Measurements from ENCODE around the gene RPRD1B. TPM values are rescaled to one million over a fixed set of nuclear protein-coding genes. Genes with fewer than 3 reads are reported as not detected.

Gene RPRD1B
- total and polyA plus RNA-seq, 2 of the 8 experiments (the other 6 are each of a cell fraction or from before 2014, with no cell fraction given), result 10.3 to 20.9 TPM

DNA sequence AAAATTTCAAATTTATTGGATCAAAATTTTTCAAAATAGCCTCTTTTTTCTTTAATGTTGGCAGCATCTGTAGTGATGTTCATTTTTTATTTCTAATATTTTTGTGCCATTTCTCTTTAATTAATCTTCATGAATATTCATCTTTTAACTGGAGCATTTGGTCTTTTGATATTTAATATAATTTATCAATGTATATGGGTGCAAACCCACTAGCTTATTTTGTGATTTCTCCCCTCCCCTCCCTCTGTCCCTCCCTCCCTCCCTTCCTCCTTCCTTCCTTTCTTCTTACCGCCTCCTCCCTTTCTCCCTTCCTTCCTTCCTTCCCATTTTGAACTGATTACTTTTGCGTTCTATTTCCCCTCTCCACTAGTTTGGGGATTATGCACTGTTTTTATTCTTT is 82.3 kb downstream of the RPRD1B start:
- Histone ChIP-seq H3K9ac (replicated peaks in 1 of 4; ENCODE audit: extremely low read depth in 1 of 4, low read depth in 3 of 4, low read length in 3 of 4) (no peak overlapping the region), H4K20me1 (replicated peaks in 1 of 2; ENCODE audit: control insufficient read depth in 1 of 2, insufficient read depth in 2 of 2, low read length in 2 of 2) (no peaks in the 10 kb centered on the region), H2BK20ac (ENCODE audit: low read length) (no peak overlapping the region), H2BK120ac (replicated peaks; ENCODE audit: low read depth, low read length) (no peak overlapping the region), H2BK12ac (ENCODE audit: low read depth, low read length) (no peak overlapping the region), H3K79me2 (ENCODE audit: control insufficient read depth in 1 of 2, insufficient read depth in 2 of 2, low read length in 2 of 2) (no peaks in the 10 kb centered on the region), H3K23me2 (ENCODE audit: low read depth, low read length) (no peaks in the 10 kb centered on the region), H3K4me2 (ENCODE audit: insufficient read depth in 1 of 2, low read depth in 2 of 2, low read length in 2 of 2) (no peak overlapping the region), H3K18ac (ENCODE audit: extremely low read depth, low read length) (no peak overlapping the region), H3K36me3 (ENCODE audit: control insufficient read depth in 2 of 4, insufficient read depth in 4 of 4, low read length in 3 of 4) (no peaks in the 10 kb centered on the region), H3K56ac (replicated peaks; ENCODE audit: insufficient read length, low read depth, low read length) (no peak overlapping the region), H3K23ac (ENCODE audit: insufficient read length) (no peak overlapping the region), H3K14ac (ENCODE audit: insufficient read length) (no peak overlapping the region), H2AFZ (ENCODE audit: low read length) (no peak overlapping the region), H2BK15ac (ENCODE audit: low read length) (no peak overlapping the region), H3K79me1 (ENCODE audit: low read depth, low read length) (no peaks in the 10 kb centered on the region), H3K27me3 (replicated peaks in 1 of 4; ENCODE audit: control insufficient read depth in 3 of 4, extremely low read depth in 1 of 4, insufficient read depth in 3 of 4, low read length in 3 of 4) (no peaks in the 10 kb centered on the region), H4K8ac (ENCODE audit: extremely low read depth, insufficient read depth, low read length) (no peak overlapping the region), H2AK5ac (ENCODE audit: low read depth, low read length) (no peak overlapping the region), H3K9me3 (ENCODE audit: insufficient read depth in 2 of 2, low read depth in 1 of 2, low read length in 1 of 2) (no peaks in the 10 kb centered on the region), H3K27ac (ENCODE audit: low read depth, low read length) (no peak overlapping the region), H4K5ac (ENCODE audit: insufficient read length, low read depth, low read length) (no peak overlapping the region), H4K91ac (replicated peaks; ENCODE audit: insufficient read length, low read length) (no peak overlapping the region), H3K4ac (replicated peaks; ENCODE audit: insufficient read length, low read depth, low read length) (no peak overlapping the region), H3K4me3 (ENCODE audit: extremely low read depth in 1 of 4, insufficient read depth in 2 of 4, low read depth in 3 of 4, low read length in 4 of 4) (no peak overlapping the region), H3K4me1 (replicated peaks in 1 of 4; ENCODE audit: control insufficient read depth in 3 of 4, insufficient read depth in 4 of 4, low read length in 3 of 4) (no peaks in the 10 kb centered on the region), H2BK5ac (ENCODE audit: low read depth, low read length) (no peak overlapping the region)
- WGBS, 2 experiments (ENCODE audit: extremely low coverage in 1 of 2, insufficient coverage in 1 of 2, insufficient read length in 1 of 2, insufficient replicate concordance in 2 of 2, low coverage in 1 of 2, low lambda C conversion rate in 2 of 2, missing lambda C conversion rate in 1 of 2), result 50 to 89% methylated on average over 1 to 2 of the region's 2 CpGs
- TF ChIP-seq RNF2 (IDR thresholded peaks at IDR 0.05; ENCODE audit: borderline replicate concordance, low read depth, low read length, missing control alignments, poor library complexity, severe bottlenecking), result no peak
- TF ChIP-seq SIRT6 (IDR thresholded peaks at IDR 0.05; ENCODE audit: low read length), result no peak
- no peak for TF ChIP-seq EP300 (IDR thresholded peaks at IDR 0.05; ENCODE audit: borderline replicate concordance in 1 of 2, low read depth in 2 of 2, low read length in 2 of 2)
- no peak for TF ChIP-seq TEAD4 (IDR thresholded peaks at IDR 0.05; ENCODE audit: low read depth, low read length)
- TF ChIP-seq, protein P1, sequence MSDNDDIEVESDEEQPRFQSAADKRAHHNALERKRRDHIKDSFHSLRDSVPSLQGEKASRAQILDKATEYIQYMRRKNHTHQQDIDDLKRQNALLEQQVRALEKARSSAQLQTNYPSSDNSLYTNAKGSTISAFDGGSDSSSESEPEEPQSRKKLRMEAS (IDR thresholded peaks at IDR 0.05), result no peak
- no peak for TF ChIP-seq BCL11A (IDR thresholded peaks at IDR 0.05; ENCODE audit: low read depth in 2 of 2, low read length in 2 of 2)
- no peak for TF ChIP-seq SP1 (IDR thresholded peaks at IDR 0.05; ENCODE audit: low read depth, low read length)
- ChIA-PET POLR2A (ENCODE audit: partially characterized antibody) (no interaction called here), CTCF (ENCODE audit: partially characterized antibody) (interaction anchor here (1.3 to 7.5 kb wide), 4 partner anchors 21 to 128 kb away, joined by 4 to 198 read pairs (median 12); no protein-coding TSS in a partner anchor)
- DNase-seq (ENCODE audit: low read depth in 1 of 2, low spot score in 2 of 2), result no peak
- no peak for FAIRE-seq
